OCI-LY1 (cell line): ENCODE measurements around the gene LDLRAD4.

Source experiments
- H2AFZ ChIP-seq: fragments of 200-600 bp; sonication (generic), shearing (Covaris generic); 2 replicates; pipeline ENCODE4 v1.6.0; 2014; ENCODE audit warnings: antibody characterized with exemption, mild to moderate bottlenecking, low read length
- H3F3A ChIP-seq: fragments of 200-600 bp; sonication (generic), shearing (Covaris generic); 2 replicates; pipeline ENCODE4 v1.6.0; 2014; ENCODE audit warnings: mild to moderate bottlenecking, antibody characterized with exemption, low read length, moderate library complexity; ENCODE audit not compliant: insufficient read depth
- H3K27ac ChIP-seq: fragments of 200-600 bp; sonication (generic); 2 replicates; pipeline ENCODE4 v1.5.1; 2014; ENCODE audit warnings: low read length, mixed run types, mild to moderate bottlenecking, low read depth; ENCODE audit not compliant: poor library complexity, severe bottlenecking
- H3K27me3 ChIP-seq: fragments of 200-600 bp; sonication (generic); 2 replicates; pipeline ENCODE4 v1.6.0; 2014; ENCODE audit warnings: antibody characterized with exemption, mild to moderate bottlenecking, low read length, moderate library complexity; ENCODE audit not compliant: insufficient read depth
- H3K36me3 ChIP-seq: fragments of 200-600 bp; sonication (generic); 2 replicates; pipeline ENCODE4 v1.6.1; 2014; ENCODE audit warnings: mild to moderate bottlenecking, antibody characterized with exemption, low read length, moderate library complexity, mixed read lengths; ENCODE audit not compliant: insufficient read depth
- H3K4me1 ChIP-seq: fragments of 200-600 bp; sonication (generic); 2 replicates; pipeline ENCODE4 v1.5.1; 2014; ENCODE audit warnings: mild to moderate bottlenecking, low read length, moderate library complexity; ENCODE audit not compliant: insufficient read depth, severe bottlenecking
- H3K4me2 ChIP-seq: fragments of 200-600 bp; sonication (generic), shearing (Covaris generic); 2 replicates; pipeline ENCODE4 v1.6.1; 2014; ENCODE audit warnings: low read length
- H3K4me3 ChIP-seq: fragments of 200-600 bp; sonication (generic); 2 replicates; pipeline ENCODE4 v1.5.1; 2014; ENCODE audit warnings: low read length, low read depth, mild to moderate bottlenecking, mixed read lengths; ENCODE audit not compliant: poor library complexity, severe bottlenecking
- H3K79me2 ChIP-seq: fragments of 200-600 bp; shearing (Covaris generic); 2 replicates; pipeline ENCODE4 v1.6.1; 2016; ENCODE audit warnings: mixed run types, low read length, mixed read lengths; ENCODE audit not compliant: insufficient read depth
- H3K9ac ChIP-seq: fragments of 200-600 bp; sonication (generic), shearing (Covaris generic); 2 replicates; pipeline ENCODE4 v1.6.1; 2014; ENCODE audit warnings: mild to moderate bottlenecking, low read length, mixed read lengths
- H3K9me2 ChIP-seq: fragments of 200-600 bp; sonication (generic), shearing (Covaris generic); 2 replicates; pipeline ENCODE4 v1.6.1; 2014; ENCODE audit warnings: low read depth, mild to moderate bottlenecking, low read length, mixed read lengths
- H3K9me3 ChIP-seq: fragments of 200-600 bp; shearing (Covaris generic); 2 replicates; pipeline ENCODE4 v1.6.1; 2014; ENCODE audit warnings: low read length, mixed read lengths
- H4K20me1 ChIP-seq: fragments of 200-600 bp; sonication (generic), shearing (Covaris generic); 2 replicates; pipeline ENCODE4 v1.6.0; 2016; ENCODE audit warnings: mild to moderate bottlenecking, low read length; ENCODE audit not compliant: insufficient read depth
- CTCF ChIP-seq: fragments of 200-600 bp; sonication (generic), shearing (Covaris generic); IDR thresholded peaks from 2 replicates; pipeline ENCODE4 v1.5.1; 2017; ENCODE audit warnings: mild to moderate bottlenecking, antibody characterized with exemption, low read length, moderate library complexity, mixed read lengths
- EZH2 ChIP-seq: fragments of 200-600 bp; sonication (generic), shearing (Covaris generic); IDR thresholded peaks from 2 replicates; pipeline ENCODE4 v1.8.0; 2017; ENCODE audit warnings: borderline replicate concordance, mixed run types, mild to moderate bottlenecking, antibody characterized with exemption, low read length, moderate library complexity, mixed read lengths

Gene LDLRAD4

GRCh38 chr18:13494871-13495445, 276.4 kb downstream of the LDLRAD4 start:
- Histone ChIP-seq H3K27ac (no peak overlapping the region), H3K9me2 (no peaks in the 10 kb centered on the region), H3K4me2 (no peak overlapping the region), H3K9me3 (no peaks in the 10 kb centered on the region), H3F3A (no peaks in the 10 kb centered on the region), H2AFZ (no peak overlapping the region), H3K36me3 (0 out of 2 replicates have a peak, but pooled peaks cover 6% of the 10 kb centered on the region), H4K20me1 (no peaks in the 10 kb centered on the region), H3K9ac (no peak overlapping the region), H3K79me2 (no peaks in the 10 kb centered on the region), H3K27me3 (no peaks in the 10 kb centered on the region), H3K4me3 (no peak overlapping the region), H3K4me1 (peaks cover 17% of the 10 kb centered on the region)
- TF ChIP-seq EZH2: no peak
- no peak for TF ChIP-seq CTCF

- H3K4me1 ChIP-seq: peaks cover 27% of the 10 kb centered on the region
- no peaks in the 10 kb centered on the region for H3K79me2 ChIP-seq
- H3K27me3 ChIP-seq: no peaks in the 10 kb centered on the region
- no peaks in the 10 kb centered on the region for H4K20me1 ChIP-seq
- no peak overlapping the region for H2AFZ ChIP-seq
- H3K27ac ChIP-seq: no peak overlapping the region
- no peak overlapping the region for H3K9ac ChIP-seq
- no peak overlapping the region for H3K4me2 ChIP-seq
- H3K9me3 ChIP-seq: no peaks in the 10 kb centered on the region
- H3K4me3 ChIP-seq: no peak overlapping the region
- TF ChIP-seq CTCF: no peak
- no peak for TF ChIP-seq EZH2
- H3K9me2 ChIP-seq: no peaks in the 10 kb centered on the region
- no peaks in the 10 kb centered on the region for H3F3A ChIP-seq
- 0 out of 2 replicates have a peak, but pooled peaks cover 6% of the 10 kb centered on the region for H3K36me3 ChIP-seq
These were observed 277.4 kb downstream of the LDLRAD4 start for GRCh38 chr18:13495961-13496360.

- no peaks in the 10 kb centered on the region for H3K9me2 ChIP-seq
- H3F3A ChIP-seq: no peaks in the 10 kb centered on the region
These were observed 278.2 kb downstream of the LDLRAD4 start for GRCh38 chr18:13496691-13497281.

More at GRCh38 chr18:13496691-13497281, 278.2 kb downstream of the LDLRAD4 start:
- no peak overlapping the region for H3K27ac ChIP-seq
- H3K4me3 ChIP-seq: no peak overlapping the region
- no peaks in the 10 kb centered on the region for H3K27me3 ChIP-seq
- H3K36me3 ChIP-seq: 0 out of 2 replicates have a peak, but pooled peaks cover 6% of the 10 kb centered on the region
- no peak overlapping the region for H3K9ac ChIP-seq
- no peaks in the 10 kb centered on the region for H4K20me1 ChIP-seq
- no peak overlapping the region for H2AFZ ChIP-seq
- no peaks in the 10 kb centered on the region for H3K9me3 ChIP-seq
- H3K4me1 ChIP-seq: peaks cover 35% of the 10 kb centered on the region
- no peak for TF ChIP-seq CTCF
- no peak for TF ChIP-seq EZH2
- no peaks in the 10 kb centered on the region for H3K79me2 ChIP-seq
- no peak overlapping the region for H3K4me2 ChIP-seq
